Uterus (tissue), 4 donors: Measurements from ENCODE around the gene MYO18B. TPM values are rescaled to one million over a fixed set of nuclear protein-coding genes. Genes with fewer than 3 reads are reported as not detected.

Source experiments
- DNase-seq, 2 donors: peaks; one replicate each; pipeline ENCODE4 v3.0.0-alpha.2; 2019 to 2020
- H3K27ac ChIP-seq, 2 donors: fragments of 200-600 bp; sonication (generic); 1 replicate in 1 of 2; 2 replicates in 1 of 2; pipeline ENCODE4 v1.5.1; 2016 to 2018
- H3K27me3 ChIP-seq, 2 donors: fragments of 200-600 bp; sonication (generic); one replicate each; pipeline ENCODE4 v1.5.1; 2018 to 2019; ENCODE audit warnings: control low read depth in 1 of 2
- H3K36me3 ChIP-seq, 2 donors: fragments of 200-600 bp; sonication (generic); one replicate each; pipeline ENCODE4 v1.5.1; 2019; ENCODE audit warnings: control low read depth in 1 of 2
- H3K4me1 ChIP-seq, 2 donors: fragments of 200-600 bp; sonication (generic); one replicate each; pipeline ENCODE4 v1.5.1; 2018 to 2019; ENCODE audit warnings: control low read depth in 1 of 2
- H3K4me3 ChIP-seq, 2 donors: fragments of 200-600 bp; sonication (generic); 1 replicate in 1 of 2; 2 replicates in 1 of 2; pipeline ENCODE4 v1.5.1; 2018 to 2019; ENCODE audit warnings: mild to moderate bottlenecking in 1 of 2
- H3K9me3 ChIP-seq, 2 donors: fragments of 200-600 bp; sonication (generic); one replicate each; pipeline ENCODE4 v1.5.1; 2019; ENCODE audit warnings: control low read depth in 1 of 2
- CTCF ChIP-seq, 4 experiments: fragments of 200-600 bp in 2 of 4; fragments of 450-650 bp in 2 of 4; sonication (generic) in 2 of 4; IDR thresholded peaks; one replicate each; pipeline ENCODE4 v1.5.1; 2016 to 2019; ENCODE audit warnings: antibody characterized with exemption in 4 of 4, mild to moderate bottlenecking in 2 of 4, moderate library complexity in 1 of 4
- POLR2A ChIP-seq, 2 donors: fragments of 450-650 bp; IDR thresholded peaks; one replicate each; pipeline ENCODE4 v1.6.1; 2016; ENCODE audit warnings: antibody characterized with exemption in 2 of 2, mild to moderate bottlenecking in 1 of 2, moderate library complexity in 1 of 2
- intact Hi-C: fragments of 100-400 bp; cut with DNase I; formaldehyde crosslinking; loops from one replicate; pipeline ENCODE4 v1.15.1; 2023; ENCODE audit warnings: low total_unique reads
- total RNA-seq, 4 donors: library from RNA; depleted of rRNA in 3 of 4; stranded (reverse); fragments of >200 nt in 3 of 4; gene quantifications; one replicate each; pipeline versions ENCODE4 v1.1.0 to v1.2.4, GENCODE V29; 2014 to 2023
- donor health status: DM: yes; HTN: yes; CAD: no.

Gene MYO18B
- total RNA-seq, 4 donors from 2014 or later, result 0.41 to 0.43 TPM; not detected in 2

DNA sequence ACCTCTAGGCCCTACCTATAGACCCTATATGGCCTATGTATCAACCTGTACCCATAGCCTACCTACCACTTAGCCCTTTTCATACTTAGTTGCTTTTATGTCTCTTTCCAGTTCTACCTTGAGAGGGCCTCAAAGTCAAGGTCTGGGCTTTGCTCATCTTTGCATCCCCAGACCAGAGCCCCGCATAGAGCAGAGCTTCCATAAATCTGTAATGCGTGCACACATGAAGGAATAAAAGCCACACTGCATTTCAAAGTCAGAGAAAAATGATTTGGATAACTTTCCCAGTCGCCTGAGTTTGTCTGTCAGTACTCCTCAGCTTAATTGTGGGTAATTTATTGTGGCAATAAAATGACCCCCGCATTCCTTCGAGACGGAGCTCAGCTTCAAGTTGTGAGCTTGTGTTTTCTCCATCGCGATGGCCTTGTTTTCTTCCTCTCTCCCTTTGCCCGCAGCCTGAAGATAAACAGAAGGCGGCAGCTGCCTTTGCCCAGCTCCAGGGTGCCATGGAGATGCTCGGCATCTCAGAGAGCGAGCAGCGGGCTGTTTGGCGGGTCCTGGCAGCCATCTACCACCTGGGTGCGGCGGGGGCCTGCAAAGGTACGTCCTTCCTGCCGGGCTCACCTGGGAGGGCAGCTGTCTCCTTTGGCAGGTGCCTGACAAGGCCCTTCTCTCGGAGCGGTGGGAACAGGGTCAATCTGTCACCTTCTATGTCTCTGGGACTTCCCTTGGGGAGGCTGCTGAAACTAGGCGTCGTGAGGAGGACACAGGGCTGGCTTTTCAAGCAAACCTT is 55.7 kb downstream of the MYO18B start:
- no peak for DNase-seq
- Histone ChIP-seq H3K36me3 (no peaks in the 10 kb centered on the region), H3K4me3 (no peak overlapping the region), H3K27ac (no peak overlapping the region), H3K9me3 (no peaks in the 10 kb centered on the region), H3K27me3 (no peaks in the 10 kb centered on the region), H3K4me1 (no peaks in the 10 kb centered on the region)
- intact Hi-C loops, result no loop called here
- TF ChIP-seq POLR2A (IDR thresholded peaks at IDR 0.05) (no peak), CTCF (IDR thresholded peaks at IDR 0.05) (no peak)

DNA sequence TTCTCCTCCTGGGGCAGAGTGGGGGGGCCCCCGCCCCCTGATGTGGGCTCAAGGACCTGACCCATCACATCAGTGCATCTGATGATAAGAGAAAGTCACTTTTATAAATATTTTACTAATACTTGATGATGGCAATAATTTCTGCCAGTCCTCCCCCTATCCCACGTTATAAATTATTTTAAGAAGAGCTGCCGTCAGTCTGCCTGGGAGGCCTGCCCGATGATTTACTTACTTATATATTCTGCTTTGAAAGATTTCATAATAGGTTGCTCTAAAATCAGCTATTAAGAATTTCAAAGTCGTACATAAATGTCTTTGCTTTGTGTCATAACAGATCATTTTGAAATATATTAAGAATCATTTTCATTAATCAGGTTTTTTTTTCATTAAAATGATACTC is 58.8 kb downstream of the MYO18B start:
- intact Hi-C loops, result no loop called here
- H3K36me3 ChIP-seq, result no peaks in the 10 kb centered on the region
- no peak overlapping the region for H3K4me3 ChIP-seq
- H3K9me3 ChIP-seq, result no peaks in the 10 kb centered on the region
- H3K27ac ChIP-seq, result no peak overlapping the region
- TF ChIP-seq POLR2A (IDR thresholded peaks at IDR 0.05), result no peak
- TF ChIP-seq CTCF (IDR thresholded peaks at IDR 0.05), result no peak
- DNase-seq, result no peak
- H3K4me1 ChIP-seq, result no peaks in the 10 kb centered on the region
- H3K27me3 ChIP-seq, result no peaks in the 10 kb centered on the region

DNA sequence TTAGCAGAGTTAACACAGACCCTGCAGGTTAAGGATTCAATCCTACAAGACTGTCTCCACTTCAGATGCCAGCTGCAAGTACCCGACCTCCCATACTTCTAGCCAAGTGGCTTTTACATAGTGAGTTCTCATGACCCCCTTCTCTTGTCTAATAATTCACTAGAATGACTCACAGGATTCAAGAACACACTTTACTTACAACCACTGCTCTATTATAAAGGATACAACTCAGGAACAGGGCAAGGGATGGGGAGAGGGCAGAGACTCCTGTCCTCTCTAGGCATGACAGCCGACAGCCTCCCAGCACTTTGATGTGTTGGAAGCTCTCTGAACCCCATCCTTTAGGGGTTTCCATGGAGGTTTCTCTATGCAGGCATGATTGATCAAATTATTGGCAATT is 60.0 kb downstream of the MYO18B start:
- Histone ChIP-seq H3K27ac (no peak overlapping the region), H3K4me1 (no peaks in the 10 kb centered on the region), H3K9me3 (no peaks in the 10 kb centered on the region), H3K4me3 (no peak overlapping the region), H3K36me3 (no peaks in the 10 kb centered on the region), H3K27me3 (no peaks in the 10 kb centered on the region)
- intact Hi-C loops, result no loop called here
- DNase-seq, result no peak
- TF ChIP-seq POLR2A (IDR thresholded peaks at IDR 0.05), result no peak
- no peak for TF ChIP-seq CTCF (IDR thresholded peaks at IDR 0.05)

- Histone ChIP-seq H3K4me3 (no peak overlapping the region), H3K27ac (no peak overlapping the region), H3K4me1 (no peaks in the 10 kb centered on the region), H3K36me3 (no peaks in the 10 kb centered on the region), H3K27me3 (no peaks in the 10 kb centered on the region), H3K9me3 (no peaks in the 10 kb centered on the region)
- intact Hi-C loops, result no loop called here
- TF ChIP-seq CTCF (IDR thresholded peaks at IDR 0.05), result no peak
- TF ChIP-seq POLR2A (IDR thresholded peaks at IDR 0.05), result no peak
- no peak for DNase-seq
Measured at GRCh38 chr22:25804676-25805075, 62.7 kb downstream of the MYO18B start.

DNA sequence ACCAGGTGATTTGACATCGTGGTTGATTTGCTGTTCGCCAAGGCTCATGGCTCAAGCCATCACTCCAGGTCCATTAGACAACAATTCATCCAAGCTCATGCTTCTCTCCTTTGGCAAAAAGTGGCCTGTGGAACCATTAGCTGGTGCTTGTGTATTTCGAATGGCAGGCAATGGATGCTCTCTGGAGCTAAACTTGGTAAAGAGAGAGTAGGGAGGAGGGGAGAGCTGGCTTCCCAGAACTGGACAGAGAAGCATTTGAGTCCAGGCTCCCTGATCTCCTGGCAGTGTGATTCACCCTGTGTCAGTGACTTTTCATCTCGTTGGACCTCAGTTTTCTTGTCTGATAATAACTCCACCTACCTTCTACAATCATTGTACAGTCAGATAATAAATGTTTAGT is 64.6 kb downstream of the MYO18B start:
- Histone ChIP-seq H3K36me3 (no peaks in the 10 kb centered on the region), H3K27ac (no peak overlapping the region), H3K4me1 (no peaks in the 10 kb centered on the region), H3K4me3 (no peak overlapping the region), H3K27me3 (no peaks in the 10 kb centered on the region), H3K9me3 (no peaks in the 10 kb centered on the region)
- intact Hi-C loops, result no loop called here
- no peak for TF ChIP-seq POLR2A (IDR thresholded peaks at IDR 0.05)
- no peak for TF ChIP-seq CTCF (IDR thresholded peaks at IDR 0.05)
- no peak for DNase-seq
